ENCODE results near the gene NEAT1.

DNA sequence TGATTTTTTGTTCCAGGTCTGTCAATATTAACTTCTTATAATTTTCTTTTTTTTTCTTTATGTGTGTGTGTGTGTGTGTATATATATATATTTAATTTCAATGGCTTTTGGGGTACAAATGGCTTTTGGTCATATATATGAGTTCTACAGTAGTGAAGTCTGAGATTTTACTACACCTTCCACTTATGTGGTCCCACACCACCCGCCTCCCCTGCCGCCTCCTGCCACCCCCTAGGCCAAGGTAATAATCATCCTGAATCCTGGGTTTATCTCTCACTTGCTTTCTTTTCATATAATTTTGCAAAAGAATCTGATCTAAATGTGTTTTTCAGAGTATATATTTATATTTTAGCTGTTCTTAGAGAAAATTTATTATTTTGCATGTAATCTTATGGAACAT, 11.1 kb downstream of the NEAT1 start:
- TF ChIP-seq EZH2 (IDR thresholded peaks at IDR 0.05; ENCODE audit: insufficient read depth, poor library complexity, severe bottlenecking): no peak
- no peak for TF ChIP-seq EZH2phosphoT487 (IDR thresholded peaks at IDR 0.05; ENCODE audit: insufficient read depth, low read depth)
